Stomach (tissue), 9 donors: ENCODE measurements around the gene RNASET2. TPM values are rescaled to one million over a fixed set of nuclear protein-coding genes. Genes with fewer than 3 reads are reported as not detected.

Experiments
- DNase-seq, 2 donors: peaks; one replicate each; pipeline versions ENCODE4 v3.0.0 to v3.0.0-alpha.2; 2013 to 2019
- H3K27ac ChIP-seq, 5 donors: fragments of 200-600 bp in 4 of 5; sonication (generic) in 4 of 5; one replicate each; pipeline ENCODE4 v1.5.1; 2013 to 2019; ENCODE audit warnings: mild to moderate bottlenecking in 1 of 5, moderate library complexity in 1 of 5
- H3K27me3 ChIP-seq, 3 donors: fragments of 200-600 bp; sonication (generic); one replicate each; pipeline ENCODE4 v1.5.1; 2017 to 2019; ENCODE audit warnings: mixed run types in 1 of 3
- H3K36me3 ChIP-seq, 4 donors: fragments of 200-600 bp; sonication (generic); 1 replicate in 3 of 4; 2 replicates in 1 of 4; pipeline ENCODE4 v1.5.1; 2016 to 2019
- H3K4me1 ChIP-seq, 4 donors: fragments of 200-600 bp; sonication (generic); one replicate each; pipeline ENCODE4 v1.5.1; 2016 to 2019
- H3K4me3 ChIP-seq, 4 donors: fragments of 200-600 bp; sonication (generic) in 3 of 4; one replicate each; pipeline ENCODE4 v1.5.1; 2016 to 2019; ENCODE audit warnings: mild to moderate bottlenecking in 1 of 4
- H3K9me3 ChIP-seq, 4 donors: fragments of 200-600 bp; sonication (generic); one replicate each; pipeline ENCODE4 v1.5.1; 2016 to 2019
- CTCF ChIP-seq, 7 experiments: fragments of 450-650 bp in 4 of 7; fragments of 200-600 bp in 3 of 7; sonication (generic) in 3 of 7; IDR thresholded peaks; one replicate each; pipeline ENCODE4 v1.5.1; 2016 to 2019; ENCODE audit warnings: antibody characterized with exemption in 7 of 7, control low read depth in 2 of 7, mild to moderate bottlenecking in 1 of 7
- EP300 ChIP-seq: sonication (generic); formaldehyde crosslinking; IDR thresholded peaks from one replicate; pipeline ENCODE4 v1.6.1; 2017; ENCODE audit warnings: antibody characterized with exemption
- POLR2A ChIP-seq, 4 donors: fragments of 450-650 bp; IDR thresholded peaks; one replicate each; pipeline ENCODE4 v1.6.1; 2016; ENCODE audit warnings: antibody characterized with exemption in 4 of 4, control low read depth in 2 of 4, mild to moderate bottlenecking in 1 of 4, moderate library complexity in 1 of 4
- POLR2AphosphoS5 ChIP-seq, 3 donors: sonication (generic); formaldehyde crosslinking; IDR thresholded peaks; one replicate each; pipeline ENCODE4 v1.6.1; 2016; ENCODE audit warnings: antibody characterized with exemption in 3 of 3
- WGBS, 5 donors: extraction: QIAGEN DNeasy Blood & Tissue Kit in 3 of 5; methylation state at CpG; one replicate each; pipeline versions ENCODE4 v1.1.5 to v1.1.7; 2013 to 2018; 5-methylcytosine and 5-hydroxymethylcytosine counted together
- intact Hi-C: fragments of 100-400 bp; cut with DNase I; formaldehyde crosslinking; loops from one replicate; pipeline ENCODE4 v1.15.1; 2023; ENCODE audit warnings: low total_unique reads
- polyA plus RNA-seq, 3 donors: library from polyadenylated mRNA; stranded (reverse); fragments of 200-250 nt; gene quantifications; one replicate each; pipeline ENCODE4 v1.2.3, GENCODE V29; 2013
- total RNA-seq, 5 donors: library from RNA; depleted of rRNA; stranded (reverse); fragments of >200 nt; gene quantifications; one replicate each; pipeline versions ENCODE4 v1.1.0 to v1.2.3, GENCODE V29; 2014 to 2016
- donor health status: healthy with polysubstance abuse.
- donor health status: Bipolar disorder and iron deficiency.
- donor health status: healthy.

Gene RNASET2
- total and polyA plus RNA-seq, 8 donors = 13.4 to 340 (median 86.3) TPM

- WGBS, 5 donors = 63 to 76% (median 71%) methylated on average over 3 of the region's 3 CpGs
- H3K9me3 ChIP-seq = no peaks in the 10 kb centered on the region
- intact Hi-C loops = no loop called here
- no peaks in the 10 kb centered on the region for H3K36me3 ChIP-seq
- H3K4me1 ChIP-seq = peaks cover 0 to 12% (median 9%) of the 10 kb centered on the region in 4 donors
- H3K27ac ChIP-seq = no peak overlapping the region
- TF ChIP-seq CTCF (IDR thresholded peaks at IDR 0.05) (no peak), EP300 (no peak), POLR2A (IDR thresholded peaks at IDR 0.05) (no peak), POLR2AphosphoS5 (IDR thresholded peaks at IDR 0.05) (no peak)
- DNase-seq = no peak
- no peaks in the 10 kb centered on the region for H3K27me3 ChIP-seq
- H3K4me3 ChIP-seq = no peak overlapping the region
Observed at GRCh38 chr6:166987930-166988329, 31.6 kb upstream of the RNASET2 start.

- DNase-seq = no peak
- Histone ChIP-seq H3K27ac (no peak overlapping the region), H3K4me1 (peaks cover 0 to 12% (median 9%) of the 10 kb centered on the region in 4 donors), H3K27me3 (no peaks in the 10 kb centered on the region), H3K9me3 (no peaks in the 10 kb centered on the region), H3K4me3 (no peak overlapping the region), H3K36me3 (no peaks in the 10 kb centered on the region)
- 57 to 70% (median 61%) methylated on average over 6 of the region's 6 CpGs for WGBS, 5 donors
- intact Hi-C loops = no loop called here
- TF ChIP-seq POLR2AphosphoS5 (IDR thresholded peaks at IDR 0.05) (no peak), POLR2A (IDR thresholded peaks at IDR 0.05) (no peak), CTCF (IDR thresholded peaks at IDR 0.05) (no peak), EP300 (no peak)
Observed at GRCh38 chr6:166987448-166987847, 31.1 kb upstream of the RNASET2 start.

GRCh38 chr6:166980738-166981137, 24.4 kb upstream of the RNASET2 start:
- 96 to 98% (median 96%) methylated on average over 3 of the region's 3 CpGs for whole genome bisulfite sequencing, 5 donors
- no peak for DNase-seq
- no peaks in the 10 kb centered on the region for H3K4me1 ChIP-seq
- intact Hi-C loops = no loop called here
- no peaks in the 10 kb centered on the region for H3K9me3 ChIP-seq
- no peak overlapping the region for H3K27ac ChIP-seq
- no peaks in the 10 kb centered on the region for H3K27me3 ChIP-seq
- no peak overlapping the region for H3K4me3 ChIP-seq
- no peak for TF ChIP-seq POLR2AphosphoS5 (IDR thresholded peaks at IDR 0.05)
- TF ChIP-seq CTCF (IDR thresholded peaks at IDR 0.05) = no peak
- TF ChIP-seq POLR2A (IDR thresholded peaks at IDR 0.05) = no peak
- TF ChIP-seq EP300 = no peak
- no peaks in the 10 kb centered on the region for H3K36me3 ChIP-seq

GRCh38 chr6:166977621-166978525, 21.5 kb upstream of the RNASET2 start:
- H3K4me1 ChIP-seq = no peaks in the 10 kb centered on the region
- no peaks in the 10 kb centered on the region for H3K36me3 ChIP-seq
- 84 to 95% (median 91%) methylated on average over 9 of the region's 9 CpGs for WGBS, 5 donors
- H3K4me3 ChIP-seq = no peak overlapping the region
- TF ChIP-seq EP300 (no peak), CTCF (IDR thresholded peaks at IDR 0.05) (no peak), POLR2A (IDR thresholded peaks at IDR 0.05) (no peak), POLR2AphosphoS5 (IDR thresholded peaks at IDR 0.05) (no peak)
- H3K27ac ChIP-seq = no peak overlapping the region
- H3K9me3 ChIP-seq = no peaks in the 10 kb centered on the region
- intact Hi-C loops = no loop called here
- H3K27me3 ChIP-seq = no peaks in the 10 kb centered on the region
- DNase-seq = no peak
